ENCODE data around the gene GBP3.
"Not testable (repeated sequence)": the region's sequence is repeated elsewhere in the genome, so short reads cannot be mapped to it uniquely, and the experiment has no call there.

DNA sequence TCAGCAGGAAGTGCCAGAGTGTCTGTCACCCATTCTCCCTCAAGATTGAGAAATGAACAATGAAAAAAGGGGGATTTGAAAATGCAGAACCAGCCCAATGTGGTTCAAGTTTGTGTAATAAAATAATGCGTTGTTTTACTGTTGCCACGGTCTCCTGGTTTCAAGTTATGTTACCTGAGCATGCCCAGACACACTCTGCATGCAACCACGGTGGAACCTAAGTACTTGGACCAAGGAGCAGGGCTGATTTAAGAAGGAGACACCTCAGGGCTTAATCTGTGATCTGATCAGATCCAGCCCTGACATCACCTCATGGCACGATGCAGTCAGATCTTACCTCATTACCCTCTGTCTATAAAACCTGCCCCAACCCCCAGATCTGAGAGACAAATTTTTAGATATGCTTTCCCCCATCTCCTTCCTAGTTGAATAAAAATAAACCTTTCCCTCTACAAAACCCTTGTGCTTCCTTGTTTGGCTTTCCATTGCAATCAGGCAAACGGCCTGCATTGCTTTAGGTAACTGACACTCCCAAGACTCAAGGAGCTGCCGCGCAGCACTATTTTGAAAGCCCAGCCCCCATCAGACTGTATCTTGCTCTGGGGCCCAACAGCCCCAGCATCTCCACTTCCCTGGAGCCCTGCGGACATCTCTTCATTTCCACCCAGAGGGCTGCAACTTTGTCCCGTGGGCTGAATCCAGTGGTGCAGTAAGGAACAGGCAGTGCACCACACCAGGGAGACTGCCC lies 27.4 kb upstream of the GBP3 start:
- TF ChIP-seq, protein P1, sequence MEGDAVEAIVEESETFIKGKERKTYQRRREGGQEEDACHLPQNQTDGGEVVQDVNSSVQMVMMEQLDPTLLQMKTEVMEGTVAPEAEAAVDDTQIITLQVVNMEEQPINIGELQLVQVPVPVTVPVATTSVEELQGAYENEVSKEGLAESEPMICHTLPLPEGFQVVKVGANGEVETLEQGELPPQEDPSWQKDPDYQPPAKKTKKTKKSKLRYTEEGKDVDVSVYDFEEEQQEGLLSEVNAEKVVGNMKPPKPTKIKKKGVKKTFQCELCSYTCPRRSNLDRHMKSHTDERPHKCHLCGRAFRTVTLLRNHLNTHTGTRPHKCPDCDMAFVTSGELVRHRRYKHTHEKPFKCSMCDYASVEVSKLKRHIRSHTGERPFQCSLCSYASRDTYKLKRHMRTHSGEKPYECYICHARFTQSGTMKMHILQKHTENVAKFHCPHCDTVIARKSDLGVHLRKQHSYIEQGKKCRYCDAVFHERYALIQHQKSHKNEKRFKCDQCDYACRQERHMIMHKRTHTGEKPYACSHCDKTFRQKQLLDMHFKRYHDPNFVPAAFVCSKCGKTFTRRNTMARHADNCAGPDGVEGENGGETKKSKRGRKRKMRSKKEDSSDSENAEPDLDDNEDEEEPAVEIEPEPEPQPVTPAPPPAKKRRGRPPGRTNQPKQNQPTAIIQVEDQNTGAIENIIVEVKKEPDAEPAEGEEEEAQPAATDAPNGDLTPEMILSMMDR (IDR thresholded peaks at IDR 0.05; ENCODE audit: low read depth, low read length): not testable (repeated sequence)
- not testable (repeated sequence) for TF ChIP-seq EZH2phosphoT487 (IDR thresholded peaks at IDR 0.05; ENCODE audit: low read depth)

Data from OCI-LY3 (cell line).